ENCODE data around the gene CTPS1. TPM values are rescaled to one million over a fixed set of nuclear protein-coding genes. Genes with fewer than 3 reads are reported as not detected.

CTPS1 gene
- total RNA-seq, 1 donor from 2014 or later: 91.4 TPM

- no peak overlapping the region for H3K4me2 ChIP-seq (ENCODE audit: low read length)
Observed at GRCh38 chr1:40974945-40975344, 4.6 kb upstream of the CTPS1 start.

DNA sequence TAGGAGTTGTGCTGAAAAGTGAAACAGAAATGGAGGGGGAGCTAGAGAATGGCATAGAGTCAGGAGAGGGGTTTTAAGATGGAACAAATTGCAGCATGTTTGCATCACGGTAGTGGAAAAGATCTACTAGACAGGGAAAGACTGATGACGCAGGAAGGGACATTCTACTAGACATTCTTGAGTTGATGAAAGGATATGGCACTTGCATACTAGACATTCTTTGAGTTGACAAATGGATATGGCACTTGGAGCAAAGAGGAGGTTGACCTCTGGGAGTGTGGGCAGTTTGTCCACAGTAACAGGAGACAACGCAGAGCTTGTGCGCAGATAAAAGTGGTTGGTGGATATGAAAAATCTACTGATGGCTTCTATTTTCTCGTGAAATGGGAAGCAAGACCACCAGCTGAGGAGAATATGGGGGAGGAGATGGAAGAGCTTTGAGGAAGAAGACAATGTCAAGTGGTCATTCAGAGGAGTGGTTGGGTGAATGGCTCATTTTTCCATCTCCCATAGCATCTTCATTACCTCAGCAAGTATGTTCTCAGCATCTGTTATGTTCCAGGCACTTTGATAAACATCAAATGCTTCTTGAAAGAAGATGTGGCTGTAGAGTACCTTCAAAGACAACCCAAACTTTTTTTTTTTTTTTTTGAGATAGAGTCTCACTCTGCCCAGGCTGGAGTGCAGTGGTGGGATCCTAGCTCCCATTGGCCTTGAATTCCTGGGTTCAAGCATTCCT is 2.4 kb upstream of the CTPS1 start:
- H3K9me3 Mint-ChIP-seq (ENCODE audit: unreplicated experiment): no peaks in the 10 kb centered on the region
- no peaks in the 10 kb centered on the region for H3K9me3 ChIP-seq (ENCODE audit: insufficient read depth, low read depth, low read length)
- H3K27ac ChIP-seq (ENCODE audit: low read depth, low read length): peak overlapping the region; percentile 66
- DNase-seq (ENCODE audit: low read depth) (peak; percentile 94), FAIRE-seq (peak; percentile 69)
- H3K4me2 ChIP-seq (ENCODE audit: low read length): peak overlapping the region; percentile 40
- H3K27ac Mint-ChIP-seq (ENCODE audit: unreplicated experiment): peak overlapping the region; percentile 96
- H3K36me3 ChIP-seq (ENCODE audit: insufficient read depth, low read length): peaks cover 2% of the 10 kb centered on the region
- TF ChIP-seq, protein P1, sequence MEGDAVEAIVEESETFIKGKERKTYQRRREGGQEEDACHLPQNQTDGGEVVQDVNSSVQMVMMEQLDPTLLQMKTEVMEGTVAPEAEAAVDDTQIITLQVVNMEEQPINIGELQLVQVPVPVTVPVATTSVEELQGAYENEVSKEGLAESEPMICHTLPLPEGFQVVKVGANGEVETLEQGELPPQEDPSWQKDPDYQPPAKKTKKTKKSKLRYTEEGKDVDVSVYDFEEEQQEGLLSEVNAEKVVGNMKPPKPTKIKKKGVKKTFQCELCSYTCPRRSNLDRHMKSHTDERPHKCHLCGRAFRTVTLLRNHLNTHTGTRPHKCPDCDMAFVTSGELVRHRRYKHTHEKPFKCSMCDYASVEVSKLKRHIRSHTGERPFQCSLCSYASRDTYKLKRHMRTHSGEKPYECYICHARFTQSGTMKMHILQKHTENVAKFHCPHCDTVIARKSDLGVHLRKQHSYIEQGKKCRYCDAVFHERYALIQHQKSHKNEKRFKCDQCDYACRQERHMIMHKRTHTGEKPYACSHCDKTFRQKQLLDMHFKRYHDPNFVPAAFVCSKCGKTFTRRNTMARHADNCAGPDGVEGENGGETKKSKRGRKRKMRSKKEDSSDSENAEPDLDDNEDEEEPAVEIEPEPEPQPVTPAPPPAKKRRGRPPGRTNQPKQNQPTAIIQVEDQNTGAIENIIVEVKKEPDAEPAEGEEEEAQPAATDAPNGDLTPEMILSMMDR (IDR thresholded peaks at IDR 0.05; ENCODE audit: insufficient read depth, low read depth, low read length): no peak
- no peak for TF ChIP-seq EZH2 (IDR thresholded peaks at IDR 0.05; ENCODE audit: insufficient read depth, low read length)
- H3K9ac ChIP-seq (ENCODE audit: low read length): peak overlapping the region; percentile 19
- H3K27me3 Mint-ChIP-seq (ENCODE audit: low read depth, unreplicated experiment): no peaks in the 10 kb centered on the region
- peak overlapping the region; percentile 48 for H3K4me3 Mint-ChIP-seq (ENCODE audit: unreplicated experiment)
- H3K36me3 Mint-ChIP-seq (ENCODE audit: low read depth, unreplicated experiment): no peaks in the 10 kb centered on the region
- H4K20me1 ChIP-seq (ENCODE audit: insufficient read depth, low read length): peaks cover 19% of the 10 kb centered on the region
- peaks cover 22% of the 10 kb centered on the region for H3K79me2 ChIP-seq (ENCODE audit: insufficient read depth, low read length)
- no peak overlapping the region for H2AFZ ChIP-seq (ENCODE audit: low read depth, low read length)
- H3K4me1 ChIP-seq (ENCODE audit: insufficient read depth, low read length): peaks cover 21% of the 10 kb centered on the region
- H3K4me1 Mint-ChIP-seq (ENCODE audit: low read depth, unreplicated experiment): peaks cover 38% of the 10 kb centered on the region
- H3K27me3 ChIP-seq (ENCODE audit: insufficient read depth, low read length): no peaks in the 10 kb centered on the region
- no peak overlapping the region for H3K4me3 ChIP-seq (ENCODE audit: insufficient read depth, low read depth, low read length)

More at GRCh38 chr1:40974945-40975344, 4.6 kb upstream of the CTPS1 start:
- H3K9me3 ChIP-seq (ENCODE audit: insufficient read depth, low read depth, low read length): no peaks in the 10 kb centered on the region
- no peak overlapping the region for H3K4me3 ChIP-seq (ENCODE audit: insufficient read depth, low read depth, low read length)
- H3K4me3 Mint-ChIP-seq (ENCODE audit: unreplicated experiment): no peak overlapping the region
- no peaks in the 10 kb centered on the region for H3K27me3 Mint-ChIP-seq (ENCODE audit: low read depth, unreplicated experiment)
- no peak overlapping the region for H3K27ac ChIP-seq (ENCODE audit: low read depth, low read length)
- no peaks in the 10 kb centered on the region for H3K36me3 ChIP-seq (ENCODE audit: insufficient read depth, low read length)
- H3K9ac ChIP-seq (ENCODE audit: low read length): no peak overlapping the region
- H3K9me3 Mint-ChIP-seq (ENCODE audit: unreplicated experiment): no peaks in the 10 kb centered on the region
- peak overlapping the region; percentile 70 for H3K27ac Mint-ChIP-seq (ENCODE audit: unreplicated experiment)
- FAIRE-seq (no peak), DNase-seq (ENCODE audit: low read depth) (no peak)
- peaks cover 4% of the 10 kb centered on the region for H3K4me1 ChIP-seq (ENCODE audit: insufficient read depth, low read length)
- peaks cover under 1% of the 10 kb centered on the region for H3K79me2 ChIP-seq (ENCODE audit: insufficient read depth, low read length)
- H2AFZ ChIP-seq (ENCODE audit: low read depth, low read length): no peak overlapping the region
- no peaks in the 10 kb centered on the region for H4K20me1 ChIP-seq (ENCODE audit: insufficient read depth, low read length)
- no peak for TF ChIP-seq EZH2 (IDR thresholded peaks at IDR 0.05; ENCODE audit: insufficient read depth, low read length)
- TF ChIP-seq, protein P1 (IDR thresholded peaks at IDR 0.05; ENCODE audit: insufficient read depth, low read depth, low read length): no peak
- no peaks in the 10 kb centered on the region for H3K36me3 Mint-ChIP-seq (ENCODE audit: low read depth, unreplicated experiment)
- H3K27me3 ChIP-seq (ENCODE audit: insufficient read depth, low read length): no peaks in the 10 kb centered on the region
- peaks cover 29% of the 10 kb centered on the region for H3K4me1 Mint-ChIP-seq (ENCODE audit: low read depth, unreplicated experiment)

DNA sequence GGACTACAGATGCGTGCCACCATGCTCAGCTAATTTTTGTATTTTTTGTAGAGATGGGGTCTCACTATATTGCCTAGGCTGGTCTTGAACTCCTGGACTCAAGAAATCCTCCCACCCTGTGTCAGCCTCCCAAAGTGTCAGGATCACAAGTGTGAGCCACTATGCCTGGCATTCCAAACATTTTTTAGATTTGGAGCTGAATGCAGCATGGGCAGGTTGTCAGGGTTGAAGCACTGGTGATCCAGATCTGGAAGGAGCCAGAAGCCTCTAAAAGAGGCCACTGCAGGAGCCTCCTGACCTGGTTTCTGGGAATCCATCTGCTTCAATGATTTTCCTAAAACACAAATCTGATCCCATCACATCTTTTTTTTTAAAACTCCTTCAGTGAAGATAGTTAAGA is 1.8 kb upstream of the CTPS1 start:
- no peak overlapping the region for H3K4me2 ChIP-seq (ENCODE audit: low read length)
- H3K9me3 ChIP-seq (ENCODE audit: insufficient read depth, low read depth, low read length): no peaks in the 10 kb centered on the region
- no peak overlapping the region for H2AFZ ChIP-seq (ENCODE audit: low read depth, low read length)
- H3K9ac ChIP-seq (ENCODE audit: low read length): no peak overlapping the region
- TF ChIP-seq, protein P1 (IDR thresholded peaks at IDR 0.05; ENCODE audit: insufficient read depth, low read depth, low read length): no peak
- no peak for TF ChIP-seq EZH2 (IDR thresholded peaks at IDR 0.05; ENCODE audit: insufficient read depth, low read length)
- H3K27me3 ChIP-seq (ENCODE audit: insufficient read depth, low read length): no peaks in the 10 kb centered on the region
- H3K79me2 ChIP-seq (ENCODE audit: insufficient read depth, low read length): peaks cover 28% of the 10 kb centered on the region
- Mint-ChIP-seq H3K9me3 (ENCODE audit: unreplicated experiment) (no peaks in the 10 kb centered on the region), H3K36me3 (ENCODE audit: low read depth, unreplicated experiment) (no peaks in the 10 kb centered on the region), H3K27ac (ENCODE audit: unreplicated experiment) (peak overlapping the region; percentile 96), H3K4me1 (ENCODE audit: low read depth, unreplicated experiment) (peaks cover 43% of the 10 kb centered on the region), H3K27me3 (ENCODE audit: low read depth, unreplicated experiment) (no peaks in the 10 kb centered on the region), H3K4me3 (ENCODE audit: unreplicated experiment) (no peak overlapping the region)
- no peak overlapping the region for H3K4me3 ChIP-seq (ENCODE audit: insufficient read depth, low read depth, low read length)
- FAIRE-seq (no peak), DNase-seq (ENCODE audit: low read depth) (peak; percentile 47)
- H3K27ac ChIP-seq (ENCODE audit: low read depth, low read length): peak overlapping the region; percentile 66
- H3K4me1 ChIP-seq (ENCODE audit: insufficient read depth, low read length): peaks cover 26% of the 10 kb centered on the region
- peaks cover 2% of the 10 kb centered on the region for H3K36me3 ChIP-seq (ENCODE audit: insufficient read depth, low read length)
- peaks cover 23% of the 10 kb centered on the region for H4K20me1 ChIP-seq (ENCODE audit: insufficient read depth, low read length)
